GM12878 (cell line): ENCODE data around the gene TBC1D23. TPM values are rescaled to one million over a fixed set of nuclear protein-coding genes. Genes with fewer than 3 reads are reported as not detected.

Experiments used
- IKZF2 ChIP-seq, 2 experiments: fragments of 450-650 bp; IDR thresholded peaks; 2 replicates each; pipeline ENCODE4 v1.6.1; 2017; ENCODE audit warnings: mild to moderate bottlenecking in 2 of 2, moderate library complexity in 2 of 2
- IRF5 ChIP-seq: fragments of 450-650 bp; IDR thresholded peaks from 2 replicates; pipeline ENCODE4 v1.6.1; 2017; ENCODE audit warnings: borderline replicate concordance
- MTA3 ChIP-seq: IDR thresholded peaks from 2 replicates; pipeline ENCODE4 v1.6.1; 2012; ENCODE audit warnings: low read length, inconsistent platforms, borderline replicate concordance
- RAD51 ChIP-seq: fragments of 450-650 bp; IDR thresholded peaks from 2 replicates; pipeline ENCODE4 v1.6.1; 2016; ENCODE audit warnings: moderate library complexity, mild to moderate bottlenecking, inconsistent platforms
- RELB ChIP-seq: fragments of 450-650 bp; IDR thresholded peaks from 2 replicates; pipeline ENCODE4 v1.6.1; 2017; ENCODE audit warnings: low read depth, mild to moderate bottlenecking, moderate library complexity
- SMAD5 ChIP-seq: IDR thresholded peaks from 2 replicates; pipeline ENCODE4 v1.6.1; 2016; ENCODE audit warnings: antibody characterized with exemption, low read depth
- ZBTB11 ChIP-seq: fragments of 450-650 bp; formaldehyde crosslinking; IDR thresholded peaks from 2 replicates; pipeline ENCODE4 v1.5.0; 2022; ENCODE audit warnings: mild to moderate bottlenecking, missing genetic modification characterization
- polyA plus RNA-seq, 11 experiments: library from polyadenylated mRNA; depleted of rRNA in 4 of 11; unstranded in 6 of 11; stranded (reverse) in 5 of 11; fragments of >200 nt; fragmentation: Nextera tagmentation in 4 of 11; fragmentation: Illumina TruSeq in 1 of 11; extraction: Ambion mirVana in 4 of 11; extraction: Trizol in 1 of 11; gene quantifications; 1 replicate in 1 of 11; 2 replicates in 10 of 11; pipeline versions ENCODE4 v1.2.1 to v1.2.3, GENCODE V29; 2011 to 2016; ENCODE audit warnings: inconsistent platforms in 2 of 11, missing spikeins in 2 of 11, low read depth in 1 of 11
- total RNA-seq, 4 experiments: library from RNA; depleted of rRNA in 3 of 4; stranded (reverse); fragments of >200 nt in 3 of 4; fragmentation: Illumina TruSeq in 1 of 4; extraction: Trizol in 1 of 4; gene quantifications; 2 replicates each; pipeline versions ENCODE4 v1.2.1 to v1.2.3, GENCODE V29; 2013 to 2021

Gene TBC1D23
- total and polyA plus RNA-seq, 10 of the 15 experiments (the other 5 are each of a cell fraction or from before 2014, with no cell fraction given) = 8.2 to 23.2 (median 16.6) TPM

- TF ChIP-seq RAD51 (no peak), MTA3 (no peak), ZBTB11 (no peak), RELB (no peak), IRF5 (no peak), SMAD5 (no peak), IKZF2 (IDR thresholded peaks at IDR 0.05) (no peak)
These were observed 34.9 kb upstream of the TBC1D23 start (continued) for GRCh38 chr3:100225883-100226282.
